CD4-positive, alpha-beta T cell treated with Interleukin-6 at 100 ng/mL for 8 hours (primary cell): ENCODE measurements around the gene MEF2D.

Experiments used
- DNase-seq: peaks from one replicate; pipeline ENCODE4 v3.0.0-alpha.2; 2020; ENCODE audit warnings: mixed read lengths, low spot score

Gene MEF2D

DNA sequence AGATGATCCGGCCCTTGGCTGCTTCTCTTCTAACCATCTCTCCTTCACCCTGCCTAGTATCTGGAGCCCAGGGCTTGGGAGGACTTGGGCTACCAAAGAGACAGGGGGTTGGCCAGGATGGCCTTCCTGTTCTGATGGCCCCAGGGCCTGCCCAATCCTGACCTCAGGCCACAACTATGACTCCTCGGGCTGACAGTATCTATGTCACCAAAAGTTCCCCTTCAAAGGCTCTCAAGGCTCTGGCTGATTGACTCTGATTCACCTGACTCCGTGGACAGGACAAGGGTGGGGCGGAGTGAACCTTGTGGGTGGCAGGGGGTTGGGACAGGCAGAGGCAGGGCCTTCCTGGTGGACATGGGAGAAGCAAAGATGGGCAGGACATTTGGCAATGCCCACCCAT, 12.7 kb downstream of the MEF2D start:
- no peak for DNase-seq

DNA sequence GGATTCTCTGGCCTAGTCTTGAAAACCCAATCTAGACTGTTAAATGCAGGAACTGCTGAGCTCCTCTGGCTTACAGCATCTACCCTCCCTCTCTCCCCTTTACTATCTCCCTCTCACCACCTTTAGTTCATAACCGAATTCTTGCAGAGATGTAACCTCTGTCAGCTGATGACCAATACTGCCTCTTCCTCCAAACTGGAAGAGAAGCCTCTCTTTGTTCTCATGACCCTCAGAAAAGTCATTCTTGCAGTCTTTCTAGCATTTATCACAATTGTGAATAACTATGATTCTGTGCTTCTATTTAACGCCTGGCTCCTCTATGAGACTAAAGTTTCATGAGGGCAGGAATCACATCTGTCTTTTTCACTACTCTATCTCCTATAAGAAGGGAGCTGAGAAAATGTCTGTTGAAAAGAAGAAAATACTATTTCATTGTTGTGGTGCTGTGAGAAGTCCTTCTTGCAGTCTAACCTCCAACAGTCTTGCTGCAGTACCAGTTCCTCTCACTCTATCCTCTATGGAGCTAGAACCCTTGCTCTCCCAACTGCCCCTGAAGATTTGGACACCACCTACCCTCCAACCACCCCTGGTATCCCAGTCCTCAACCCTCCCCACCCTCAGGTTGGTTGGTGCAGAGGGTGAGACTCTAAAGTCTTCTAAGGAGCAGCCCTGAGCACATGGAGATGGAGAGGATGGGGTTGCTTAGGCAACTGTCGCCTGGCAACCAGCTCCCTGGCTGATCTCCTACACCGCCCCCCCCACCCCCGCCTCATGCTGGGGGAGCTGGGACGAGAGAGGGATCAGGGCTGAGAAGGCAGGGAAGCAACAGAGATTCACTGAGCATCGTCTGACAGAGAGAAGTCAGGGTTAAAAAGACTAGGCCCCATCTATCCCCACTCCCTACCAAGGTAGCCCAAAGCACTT, 13.9 kb downstream of the MEF2D start:
- no peak for DNase-seq

DNA sequence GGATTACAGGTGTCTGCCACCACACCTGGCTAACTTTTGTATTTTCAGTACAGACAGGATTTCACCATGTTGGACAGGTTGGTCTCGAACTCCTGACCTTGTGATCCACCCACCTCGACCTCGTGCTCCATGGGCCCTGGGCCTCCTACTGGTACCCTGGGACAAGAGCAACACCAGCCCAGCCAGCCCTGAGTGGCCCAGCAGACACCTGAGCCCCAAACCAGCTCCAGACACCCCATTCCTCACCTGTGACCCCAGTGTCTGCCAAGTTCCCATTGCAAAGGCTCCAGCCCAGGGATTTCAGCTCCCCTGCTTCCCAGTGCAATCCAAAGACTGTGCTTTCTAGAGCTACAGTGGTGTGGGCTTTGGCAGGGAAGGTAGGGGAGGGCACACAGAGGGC, 14.6 kb downstream of the MEF2D start:
- no peak for DNase-seq

DNA sequence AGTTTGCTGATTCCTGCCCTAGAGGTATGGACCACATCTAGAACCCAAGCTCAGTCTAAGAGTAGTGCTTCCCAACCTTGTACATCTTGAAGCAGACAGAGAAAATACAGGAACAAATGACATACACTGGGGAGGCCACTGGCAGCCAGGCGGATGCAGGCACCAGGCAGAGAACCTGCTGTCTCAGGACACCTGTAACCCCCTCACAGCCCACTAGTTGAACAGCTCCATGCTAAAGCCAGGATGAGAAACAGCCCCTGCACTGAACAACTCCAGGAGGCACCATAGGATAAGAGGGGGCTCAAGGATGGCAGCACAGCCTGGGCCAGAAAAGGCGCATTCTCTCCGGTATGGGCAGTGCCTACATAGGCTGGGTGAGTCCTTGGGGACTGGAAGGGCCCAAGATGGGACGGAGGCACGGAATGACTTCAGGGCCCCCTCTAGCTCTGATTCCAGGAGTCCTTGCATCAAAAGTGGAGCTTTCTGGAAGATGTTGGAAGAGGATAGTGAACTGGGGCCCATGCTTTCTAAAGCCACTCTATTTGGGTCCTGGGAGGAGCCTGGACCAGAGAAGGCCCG, 16.0 kb downstream of the MEF2D start:
- no peak for DNase-seq

DNA sequence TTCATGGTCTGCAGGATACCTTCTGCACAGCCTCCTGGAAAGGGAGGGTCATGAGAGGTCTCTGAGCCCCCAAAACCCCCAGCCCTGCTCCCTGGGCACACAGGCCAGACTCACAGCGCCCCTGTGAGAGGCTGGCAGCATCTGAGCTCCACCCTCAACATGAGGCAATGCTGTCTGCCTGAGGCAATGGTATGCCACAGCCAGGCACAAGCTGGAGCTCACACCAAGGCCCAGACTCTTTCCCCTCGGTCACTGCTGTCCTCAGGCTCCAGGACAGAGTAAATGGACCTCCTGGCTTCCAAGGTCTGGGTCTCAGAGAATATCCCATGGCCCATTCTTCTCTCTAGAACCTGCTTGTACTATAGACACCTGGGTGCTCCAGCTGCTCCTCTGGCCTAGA, 17.2 kb downstream of the MEF2D start:
- DNase-seq, result no peak

DNA sequence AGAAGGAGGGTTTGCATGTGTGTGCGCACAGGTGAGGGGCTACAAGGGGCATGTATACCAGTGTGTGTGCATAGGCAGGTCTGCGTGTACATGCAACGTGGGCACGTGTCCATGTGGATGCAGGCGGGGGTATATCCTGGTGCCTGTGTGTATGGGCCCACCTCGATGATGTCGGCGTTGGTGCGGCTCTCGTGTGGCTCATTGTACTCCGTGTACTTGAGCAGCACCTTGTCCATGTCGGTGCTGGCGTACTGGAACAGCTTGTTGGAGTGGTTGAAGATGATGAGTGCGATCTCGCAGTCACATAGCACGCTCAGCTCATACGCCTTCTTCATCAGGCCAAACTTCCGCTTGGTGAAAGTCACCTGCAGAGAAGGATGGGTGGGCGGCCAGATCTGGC, 18.3 kb downstream of the MEF2D start:
- DNase-seq, result no peak

DNA sequence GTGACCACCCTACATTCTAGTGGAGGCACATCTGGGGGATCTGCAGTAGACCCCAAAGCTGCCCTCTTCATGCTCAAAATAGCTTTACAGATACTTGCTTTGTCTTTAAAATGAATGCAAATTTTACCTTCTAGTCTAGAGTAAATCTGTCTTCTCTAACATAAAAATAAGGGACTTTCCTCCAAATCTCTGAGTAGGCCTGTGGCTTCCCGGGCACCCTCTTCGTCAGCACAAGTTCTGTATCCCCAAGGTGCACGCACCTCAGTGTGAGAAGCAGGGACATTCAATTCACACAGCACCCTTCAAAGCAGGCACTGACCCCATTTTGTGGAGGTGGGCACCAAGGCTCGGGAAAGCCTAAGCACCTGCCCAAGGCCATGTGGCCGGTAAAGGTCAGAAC, 19.0 kb downstream of the MEF2D start:
- no peak for DNase-seq

DNA sequence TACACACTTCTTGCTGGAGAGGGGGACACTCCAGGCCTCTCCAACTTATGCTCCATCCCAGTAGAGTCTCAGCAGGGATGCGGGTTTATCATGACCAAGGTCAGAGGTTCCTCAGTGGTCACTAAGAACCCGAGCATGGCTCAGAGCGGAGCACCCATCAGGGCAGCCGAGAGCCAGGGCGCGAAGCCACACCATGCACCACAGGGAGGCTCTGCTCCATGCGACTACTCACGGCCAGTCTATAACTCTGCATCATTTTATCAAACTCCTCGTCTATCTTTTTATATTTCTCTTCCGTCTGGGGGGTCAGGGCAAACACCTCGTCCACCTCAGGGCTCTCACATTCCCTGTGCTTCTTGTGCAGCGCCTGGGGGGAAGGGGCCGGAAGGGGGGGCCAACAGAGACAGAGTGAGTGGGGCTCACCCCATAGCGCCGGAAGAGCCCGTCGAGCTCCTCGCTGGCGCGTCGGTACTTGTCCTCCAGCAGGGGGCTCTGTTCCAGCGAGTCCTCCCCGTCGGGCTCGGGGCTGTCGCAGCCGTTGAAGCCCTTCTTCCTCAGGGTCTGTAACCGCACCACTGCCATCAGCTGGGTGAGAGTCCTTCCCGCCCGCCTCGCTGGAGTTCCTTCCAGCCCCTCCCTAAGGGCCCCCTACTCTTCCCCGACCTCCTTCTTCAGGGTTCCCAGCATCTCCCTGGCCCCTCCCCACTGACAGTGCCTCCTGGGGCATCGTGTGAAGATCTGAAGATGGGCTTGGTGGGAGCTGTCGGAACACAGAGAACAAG, 20.0 kb downstream of the MEF2D start:
- peak; percentile 80 for DNase-seq

DNA sequence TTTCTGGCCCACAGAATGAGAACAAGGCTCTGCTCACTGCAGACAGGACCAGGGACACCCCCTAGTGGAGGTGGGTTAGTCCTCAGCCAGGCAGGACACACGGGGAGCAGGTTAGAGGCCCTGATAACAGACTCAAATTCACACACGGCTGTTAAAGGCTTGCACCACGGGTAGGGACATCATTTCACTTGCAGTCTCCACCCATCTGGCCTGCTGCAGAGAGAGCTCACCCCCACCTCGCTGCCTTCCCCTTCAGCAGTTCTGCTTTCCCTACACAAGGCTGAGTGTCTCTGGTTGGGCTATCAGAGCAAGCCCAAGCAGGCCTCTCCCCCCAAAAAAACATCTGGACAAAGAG, 20.6 kb downstream of the MEF2D start:
- no peak for DNase-seq

DNA sequence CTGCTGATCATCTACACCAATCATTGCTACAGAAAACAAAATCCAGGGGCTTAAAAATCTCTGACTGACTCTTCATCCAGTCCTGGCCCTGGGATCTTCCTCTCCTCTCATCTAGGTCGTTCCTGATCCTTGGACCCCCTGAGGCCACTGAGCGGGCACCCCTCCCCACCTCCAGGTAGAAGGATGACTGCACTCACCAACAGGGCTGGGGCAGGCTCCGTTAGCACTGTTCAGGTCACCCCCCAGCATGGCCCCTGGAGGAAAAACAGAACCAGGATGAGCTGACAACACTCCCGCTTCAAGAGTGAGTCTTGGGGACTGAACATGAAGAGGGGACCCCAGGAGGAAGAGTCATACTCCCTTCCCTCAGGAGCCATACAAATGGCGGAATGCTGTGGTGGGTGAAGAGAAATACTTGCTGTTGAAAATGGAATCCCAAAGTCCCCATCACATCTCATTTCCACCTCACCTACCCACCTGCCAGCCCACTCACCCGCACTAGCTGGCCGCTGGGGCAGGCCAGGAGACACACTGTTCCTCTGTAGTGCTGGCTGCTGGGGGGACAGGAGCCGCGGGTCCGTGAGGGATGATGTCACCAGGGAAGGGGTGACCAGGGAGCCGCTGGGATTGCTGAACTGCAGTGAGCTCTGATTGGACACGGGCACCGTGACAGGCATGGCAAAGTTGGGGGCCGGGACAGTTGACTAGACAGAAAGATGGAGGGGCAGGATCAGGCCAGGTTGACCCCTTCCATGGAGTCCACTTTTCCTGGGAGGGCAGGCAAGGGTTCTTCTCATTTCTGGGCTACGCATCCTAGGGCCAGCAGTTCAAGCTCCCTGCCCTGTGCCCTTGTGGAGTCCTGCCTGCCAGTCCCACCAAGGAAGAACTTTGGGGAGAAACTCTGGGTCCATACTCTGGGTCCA, 21.2 kb downstream of the MEF2D start:
- DNase-seq, result no peak

DNA sequence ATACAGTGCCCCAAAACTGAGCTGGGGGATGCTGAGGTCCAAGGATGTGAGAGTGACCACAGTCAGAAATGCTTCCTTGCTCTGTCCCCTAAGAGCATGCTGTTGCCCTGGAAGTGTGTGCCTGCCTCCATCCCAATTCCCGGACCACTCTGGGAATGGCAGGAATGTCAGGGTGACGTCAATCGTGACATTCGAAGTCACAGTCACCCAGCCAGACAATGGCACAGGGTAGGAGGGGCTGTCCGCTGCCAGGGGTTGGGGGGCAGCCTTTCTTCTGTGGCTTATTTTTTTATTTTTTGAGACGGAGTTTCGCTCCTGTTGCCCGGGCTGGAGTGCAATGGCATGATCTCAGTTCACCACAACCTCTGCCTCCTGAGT, 22.3 kb downstream of the MEF2D start:
- no peak for DNase-seq

DNA sequence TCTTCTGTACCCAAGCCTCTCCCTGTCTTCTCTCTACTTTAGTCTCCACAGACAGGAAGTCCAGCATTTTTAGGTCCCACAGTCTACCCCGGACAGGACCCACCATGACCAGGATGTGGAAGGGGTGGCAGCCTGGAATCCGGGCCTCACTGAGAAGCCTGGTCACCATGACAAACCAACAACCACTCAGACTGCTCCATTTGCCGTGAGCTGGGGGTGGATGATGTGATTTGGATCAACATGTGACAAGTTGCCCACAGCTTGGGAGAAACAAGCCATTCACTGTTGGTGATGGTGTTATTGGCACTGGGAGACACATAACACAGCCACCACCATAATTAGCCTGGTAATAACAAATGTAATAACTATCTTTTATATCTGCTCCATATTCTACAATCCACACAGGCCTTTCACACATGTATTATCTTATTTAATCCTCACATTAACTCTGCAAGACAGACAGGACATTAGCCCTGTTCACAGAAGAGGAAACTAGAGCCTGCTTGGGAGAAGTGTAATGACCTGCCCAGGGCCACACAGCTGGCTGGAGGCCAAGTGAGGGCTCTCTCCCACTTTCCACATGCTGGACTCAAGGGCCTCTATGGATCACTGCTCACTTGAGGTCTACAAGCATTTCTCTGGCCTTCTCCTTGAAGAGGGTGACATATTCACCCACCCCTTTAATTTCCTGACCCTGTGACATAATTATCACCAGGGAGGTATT, 22.9 kb downstream of the MEF2D start:
- DNase-seq, result no peak

DNA sequence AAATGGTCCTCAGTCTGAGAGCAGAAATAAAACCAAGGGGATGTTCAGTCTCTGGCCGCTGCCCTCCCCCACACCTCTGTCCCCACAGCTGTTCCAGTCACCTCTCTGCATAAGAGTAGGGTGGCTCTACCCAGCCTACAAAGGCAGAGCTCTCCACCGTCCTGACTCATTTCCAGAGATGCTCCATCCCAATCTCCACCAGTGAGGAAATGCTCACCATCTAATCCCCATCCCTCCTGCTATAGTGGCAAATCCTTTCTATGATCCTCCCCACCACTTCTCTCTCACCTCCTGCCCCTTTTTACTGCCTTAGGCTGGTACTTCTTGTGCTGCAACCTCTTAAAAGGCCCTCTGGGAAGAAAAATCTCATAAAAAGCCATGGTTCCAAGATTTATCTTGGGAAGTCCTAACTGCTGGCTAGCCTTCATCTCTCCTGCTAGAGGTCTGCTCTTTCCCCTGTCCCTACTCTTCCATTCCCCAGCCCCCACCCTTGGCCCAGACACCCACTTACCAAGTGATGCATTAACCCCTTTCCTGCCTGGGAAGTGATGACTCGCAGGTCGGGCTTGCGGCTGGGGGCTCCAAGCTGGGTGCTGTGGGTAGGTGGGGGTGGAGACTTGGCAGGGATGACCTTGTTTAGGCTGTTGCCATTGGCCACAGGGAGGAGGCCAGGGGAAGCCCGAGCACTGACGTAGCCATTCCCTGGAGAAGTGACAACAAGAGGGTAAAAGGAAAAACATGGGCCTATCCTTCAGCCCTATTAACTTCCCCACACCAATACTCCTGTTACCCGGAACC, 23.9 kb downstream of the MEF2D start:
- no peak for DNase-seq

DNA sequence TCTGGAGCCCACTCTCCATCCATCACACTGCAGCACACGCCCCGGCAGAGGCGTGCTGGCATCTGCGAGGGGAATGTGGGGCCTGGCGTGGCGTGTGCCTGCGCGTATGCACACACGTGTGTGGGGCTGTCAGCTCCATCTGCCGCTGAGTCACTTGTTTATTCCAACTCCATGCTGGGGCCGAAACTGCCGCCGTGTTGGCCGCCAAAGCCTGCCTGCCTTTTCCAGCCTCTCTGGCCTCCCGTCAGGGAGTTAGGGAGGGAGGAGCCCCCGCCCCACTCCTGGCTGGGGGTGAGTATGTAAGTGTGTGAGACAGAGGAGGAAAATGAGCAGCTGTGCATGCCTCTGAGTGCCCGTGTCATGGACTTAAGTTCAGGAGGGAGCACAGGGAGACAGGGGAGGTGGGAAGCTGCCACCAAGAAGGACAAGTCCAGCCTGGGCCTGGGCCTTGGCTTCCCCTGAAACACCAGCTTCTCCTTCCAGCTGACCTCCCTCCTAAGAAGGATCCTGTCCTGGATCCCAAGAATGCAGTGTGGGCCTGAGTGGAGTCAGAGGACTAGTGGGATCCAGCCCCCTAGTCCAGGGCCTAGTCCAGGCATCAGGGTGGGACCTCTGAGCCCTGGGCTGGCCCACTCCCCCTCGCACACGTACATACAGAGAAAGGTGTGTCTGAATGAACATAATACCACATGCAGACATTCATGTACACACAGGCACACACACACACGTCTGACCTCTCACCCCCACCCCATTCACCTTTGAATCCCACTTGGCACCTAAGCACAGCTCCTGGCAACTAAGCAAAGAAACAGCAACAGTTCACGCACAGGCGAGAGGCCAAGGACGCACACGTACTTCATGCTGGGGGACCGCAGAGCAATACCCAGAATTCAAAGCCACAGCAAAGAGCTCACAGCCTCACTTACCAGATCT, 24.7 kb downstream of the MEF2D start:
- no peak for DNase-seq

DNA sequence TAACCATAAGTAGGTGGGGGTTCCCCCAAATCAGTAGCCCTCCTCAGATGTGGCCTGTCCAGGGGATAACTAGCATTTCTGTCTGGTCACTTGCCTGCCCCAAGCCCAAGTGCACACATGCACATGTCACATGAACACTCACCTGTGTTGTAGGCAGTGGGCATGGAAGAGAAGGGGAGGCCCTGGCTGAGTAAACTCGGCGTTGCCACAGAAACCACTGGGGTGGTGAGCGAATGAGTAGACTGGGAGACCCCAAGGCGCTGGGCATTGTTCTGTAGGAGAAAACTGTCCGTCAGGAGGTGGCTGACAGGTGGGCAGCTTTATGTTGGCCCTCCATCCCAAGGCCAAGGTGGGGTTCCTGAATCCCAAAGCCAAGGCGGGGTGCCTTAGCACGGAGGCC, 25.6 kb downstream of the MEF2D start:
- no peak for DNase-seq

DNA sequence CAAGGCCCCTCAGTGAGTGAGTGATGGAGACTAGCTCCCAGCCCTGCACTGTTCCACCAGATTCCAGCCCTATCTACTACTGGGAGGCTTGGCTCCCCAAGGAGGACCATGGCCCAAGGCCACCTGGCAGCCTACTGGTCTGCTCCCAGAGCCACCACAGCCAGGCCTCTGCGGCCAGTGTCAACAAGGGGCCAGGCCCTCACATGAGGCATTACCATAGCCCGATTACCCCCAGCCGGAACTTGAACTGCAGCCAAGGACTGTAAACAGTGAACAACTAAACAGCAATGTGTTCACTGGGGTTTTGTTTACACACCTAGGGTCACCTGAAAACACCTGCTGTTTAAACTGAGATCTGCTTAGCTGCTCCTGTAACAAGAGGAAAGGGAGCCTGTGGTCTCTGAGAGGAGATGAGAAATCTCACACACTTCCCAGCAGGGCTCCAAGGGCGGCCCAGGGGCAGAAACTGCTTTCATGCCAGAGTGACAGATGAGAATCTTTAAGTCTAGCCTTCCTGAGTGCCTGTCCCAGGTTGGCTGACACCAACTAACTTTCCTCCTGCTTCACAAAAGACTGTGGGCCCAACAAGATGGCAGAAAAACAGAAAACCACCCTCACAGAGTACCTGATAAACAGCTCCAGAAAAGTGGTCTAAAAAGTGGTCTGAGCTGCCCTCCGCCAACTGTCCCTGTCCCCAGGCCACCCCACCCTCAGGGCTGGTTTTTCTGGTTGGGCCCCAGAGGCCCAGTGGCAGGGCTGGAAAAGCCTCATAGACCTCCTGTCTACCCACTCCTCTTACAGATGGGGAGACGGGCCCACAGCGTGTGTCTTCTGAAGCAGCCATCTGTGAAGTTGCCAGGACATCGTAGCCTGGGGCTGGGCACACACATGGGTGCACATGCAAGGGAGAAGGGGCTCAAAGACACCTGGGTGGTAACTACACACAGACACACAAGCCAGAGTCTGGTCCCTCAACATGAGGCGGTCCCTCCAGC, 28.8 kb downstream of the MEF2D start:
- no peak for DNase-seq

DNA sequence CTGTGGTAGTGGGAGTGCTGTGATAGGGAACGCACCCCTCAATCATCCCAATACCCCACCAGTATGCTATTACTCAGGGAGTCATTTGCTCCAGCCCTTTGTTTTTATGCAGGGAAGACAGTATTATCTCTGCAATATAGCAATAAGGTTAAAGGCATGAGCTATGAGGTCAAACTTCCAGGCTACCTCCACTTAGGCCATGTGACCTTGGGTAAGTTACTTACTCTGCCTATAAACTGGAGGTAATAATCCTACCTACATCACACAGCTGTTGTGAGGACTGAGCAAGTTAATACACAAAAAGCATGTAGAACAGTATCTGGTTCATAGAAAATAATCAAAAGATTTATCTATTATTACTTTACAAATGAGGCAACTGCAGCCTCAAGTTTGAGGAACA, 30.1 kb downstream of the MEF2D start:
- no peak for DNase-seq

DNA sequence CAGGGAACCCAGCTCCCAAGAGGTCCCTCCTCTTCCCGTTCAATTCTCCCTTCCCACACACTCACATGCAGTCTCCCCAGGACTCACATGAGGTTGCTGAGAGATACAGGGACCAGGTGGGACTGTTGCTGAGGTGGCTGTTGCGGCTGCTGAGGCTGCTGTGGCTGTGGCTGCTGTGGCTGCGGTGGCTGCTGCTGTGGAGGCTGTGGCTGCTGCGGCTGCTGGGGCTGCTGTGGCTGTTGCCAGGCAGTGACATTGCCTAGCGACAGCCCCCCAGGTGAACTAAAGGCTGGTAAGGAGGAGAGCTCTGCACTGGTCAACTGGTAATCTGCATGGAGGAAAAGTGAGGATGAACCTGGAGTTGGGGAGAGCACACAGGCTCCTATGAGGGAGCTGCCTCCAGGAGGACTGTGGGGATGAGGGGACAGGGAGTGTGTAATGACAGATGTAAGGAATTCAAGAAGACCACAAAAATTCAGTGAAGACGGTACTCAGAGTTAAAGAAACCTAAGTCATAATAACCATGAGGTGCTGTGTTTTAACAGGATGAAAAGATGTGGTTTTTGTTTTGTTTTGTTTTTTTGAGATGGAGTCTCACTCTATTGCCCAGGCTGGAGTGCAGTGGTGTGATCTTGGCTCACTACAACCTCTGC, 31.8 kb downstream of the MEF2D start:
- no peak for DNase-seq
